ENCODE data around the gene YTHDF1.

YTHDF1 gene

DNA sequence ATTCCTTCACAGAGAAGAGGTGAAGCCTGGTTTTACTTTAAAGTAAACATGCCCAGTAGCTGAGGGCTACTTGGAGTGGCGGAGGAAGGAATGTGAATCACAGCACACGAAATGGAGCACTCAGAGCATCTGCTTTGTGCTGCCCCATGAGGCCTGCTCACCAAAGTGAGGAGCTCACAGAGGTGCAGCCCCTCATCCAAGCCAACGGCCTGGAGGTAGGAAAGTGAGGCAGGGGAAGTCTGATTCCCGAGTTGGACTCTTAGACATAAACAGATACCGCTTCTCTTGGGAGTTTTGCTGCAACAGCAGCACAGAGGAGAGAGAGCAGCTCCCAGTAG lies 3.6 kb downstream of the YTHDF1 start:
- no peak overlapping the region for H3K4me3 ChIP-seq (replicated peaks in 1 of 2; ENCODE audit: low read depth in 2 of 2, low read length in 2 of 2)
- DNase-seq (ENCODE audit: low read depth in 2 of 2) = no peak
- TF ChIP-seq CTCF (IDR thresholded peaks at IDR 0.05; ENCODE audit: low read depth, low read length) = no peak

DNA sequence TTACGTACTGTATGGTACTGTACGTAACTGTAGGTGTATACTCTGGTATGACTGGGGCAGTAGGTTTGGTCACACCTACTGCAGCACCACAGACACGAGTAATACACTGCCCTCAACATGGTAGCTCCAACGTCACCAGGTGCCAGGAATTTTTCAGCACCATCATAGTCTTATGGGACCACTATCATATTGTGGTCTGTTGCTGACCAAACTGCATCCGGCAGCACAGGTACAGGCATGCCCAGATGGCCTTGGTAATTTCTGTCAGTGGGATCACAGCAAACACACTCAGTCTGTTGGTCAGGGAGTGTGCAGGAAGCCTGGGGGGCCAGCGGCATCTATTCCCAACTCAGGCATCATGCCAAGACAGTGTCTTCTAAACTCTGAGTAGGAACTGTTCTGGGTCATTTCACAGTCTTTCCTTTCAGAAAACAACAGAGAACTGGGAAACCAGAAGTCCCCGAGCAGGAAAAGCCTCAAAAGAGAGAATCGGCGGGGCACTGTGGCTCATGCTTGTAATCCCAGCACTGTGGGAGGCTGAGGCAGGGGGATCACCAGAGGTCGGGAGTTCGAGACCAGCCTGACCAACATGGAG lies 5.8 kb downstream of the YTHDF1 start:
- H3K4me3 ChIP-seq (replicated peaks in 1 of 2; ENCODE audit: low read depth in 2 of 2, low read length in 2 of 2) = no peak overlapping the region
- TF ChIP-seq CTCF (IDR thresholded peaks at IDR 0.05; ENCODE audit: low read depth, low read length) = no peak
- no peak for DNase-seq (ENCODE audit: low read depth in 2 of 2)

GRCh38 chr20:63208346-63208909 lies 7.5 kb downstream of the YTHDF1 start:
- H3K4me3 ChIP-seq (replicated peaks in 1 of 2; ENCODE audit: low read depth in 2 of 2, low read length in 2 of 2) = no peak overlapping the region
- no peak for DNase-seq (ENCODE audit: low read depth in 2 of 2)
- TF ChIP-seq CTCF (IDR thresholded peaks at IDR 0.05; ENCODE audit: low read depth, low read length) = no peak

DNA sequence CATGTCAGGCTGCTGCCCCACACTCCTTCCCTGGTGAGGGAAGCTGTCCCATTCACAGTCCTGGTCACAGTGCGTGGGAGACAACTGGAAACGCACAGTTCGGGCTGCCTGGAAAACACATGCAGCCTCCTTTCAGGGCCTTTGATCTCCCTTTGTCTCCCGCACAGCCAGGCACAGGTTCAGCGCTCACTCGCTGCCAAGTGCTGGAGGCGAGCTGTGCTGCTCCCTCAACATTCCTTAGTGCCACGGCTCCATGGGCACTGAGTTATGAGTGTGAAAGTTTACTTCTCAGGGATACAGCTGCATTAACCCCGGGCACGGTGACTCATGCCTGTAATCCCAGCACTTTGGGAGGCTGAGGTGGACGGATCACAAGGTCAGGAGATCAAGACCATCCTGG lies 9.1 kb downstream of the YTHDF1 start:
- no peak for DNase-seq (ENCODE audit: low read depth in 2 of 2)
- H3K4me3 ChIP-seq (replicated peaks in 1 of 2; ENCODE audit: low read depth in 2 of 2, low read length in 2 of 2) = no peak overlapping the region
- no peak for TF ChIP-seq CTCF (IDR thresholded peaks at IDR 0.05; ENCODE audit: low read depth, low read length)

DNA sequence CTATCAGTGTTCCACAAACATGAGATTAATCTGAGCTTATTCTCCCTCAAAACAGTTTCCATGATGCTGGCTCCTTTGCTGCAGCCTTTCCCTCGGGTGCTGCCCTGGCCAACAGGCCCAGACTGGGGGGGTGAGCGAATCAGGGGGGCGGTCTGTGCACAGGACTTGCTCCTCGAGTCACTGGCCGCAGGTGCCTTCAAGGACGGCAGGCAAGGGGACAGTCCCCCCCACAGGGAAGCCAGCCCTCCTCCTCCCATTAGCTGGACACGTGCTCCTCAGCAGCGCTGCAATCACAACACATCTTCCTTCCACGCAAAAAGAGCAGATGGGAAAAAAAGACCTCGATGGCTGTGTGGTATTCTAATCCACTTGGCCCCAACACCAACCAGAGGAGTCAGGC lies 10.0 kb downstream of the YTHDF1 start:
- no peak for TF ChIP-seq CTCF (IDR thresholded peaks at IDR 0.05; ENCODE audit: low read depth, low read length)
- DNase-seq (ENCODE audit: low read depth in 2 of 2) = no peak
- no peak overlapping the region for H3K4me3 ChIP-seq (replicated peaks in 1 of 2; ENCODE audit: low read depth in 2 of 2, low read length in 2 of 2)

GRCh38 chr20:63204362-63204761 lies 11.6 kb downstream of the YTHDF1 start:
- TF ChIP-seq CTCF (IDR thresholded peaks at IDR 0.05; ENCODE audit: low read depth, low read length) = no peak
- DNase-seq (ENCODE audit: low read depth in 2 of 2) = no peak
- H3K4me3 ChIP-seq (replicated peaks in 1 of 2; ENCODE audit: low read depth in 2 of 2, low read length in 2 of 2) = no peak overlapping the region
